ENCODE measurements around the gene RFXAP.

DNA sequence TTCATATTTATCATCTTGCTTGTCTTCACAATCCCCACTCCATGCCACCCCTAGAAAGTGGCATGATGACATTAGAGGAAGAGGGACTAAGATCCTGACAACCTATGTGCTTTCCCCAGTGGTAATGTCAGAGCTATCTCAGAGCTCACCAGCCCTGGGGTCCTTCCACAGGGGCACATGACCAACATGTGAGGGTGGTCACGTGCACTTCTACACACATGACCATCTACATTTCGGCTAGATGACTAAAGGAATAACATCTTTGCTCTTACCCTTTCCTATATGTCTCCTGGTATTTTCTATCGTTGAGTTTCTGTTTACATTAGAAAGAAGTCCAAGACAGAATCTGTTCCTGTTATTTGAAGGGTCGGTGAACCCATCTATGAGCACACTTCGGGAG, 46.2 kb downstream of the RFXAP start:
- TF ChIP-seq, protein P1, sequence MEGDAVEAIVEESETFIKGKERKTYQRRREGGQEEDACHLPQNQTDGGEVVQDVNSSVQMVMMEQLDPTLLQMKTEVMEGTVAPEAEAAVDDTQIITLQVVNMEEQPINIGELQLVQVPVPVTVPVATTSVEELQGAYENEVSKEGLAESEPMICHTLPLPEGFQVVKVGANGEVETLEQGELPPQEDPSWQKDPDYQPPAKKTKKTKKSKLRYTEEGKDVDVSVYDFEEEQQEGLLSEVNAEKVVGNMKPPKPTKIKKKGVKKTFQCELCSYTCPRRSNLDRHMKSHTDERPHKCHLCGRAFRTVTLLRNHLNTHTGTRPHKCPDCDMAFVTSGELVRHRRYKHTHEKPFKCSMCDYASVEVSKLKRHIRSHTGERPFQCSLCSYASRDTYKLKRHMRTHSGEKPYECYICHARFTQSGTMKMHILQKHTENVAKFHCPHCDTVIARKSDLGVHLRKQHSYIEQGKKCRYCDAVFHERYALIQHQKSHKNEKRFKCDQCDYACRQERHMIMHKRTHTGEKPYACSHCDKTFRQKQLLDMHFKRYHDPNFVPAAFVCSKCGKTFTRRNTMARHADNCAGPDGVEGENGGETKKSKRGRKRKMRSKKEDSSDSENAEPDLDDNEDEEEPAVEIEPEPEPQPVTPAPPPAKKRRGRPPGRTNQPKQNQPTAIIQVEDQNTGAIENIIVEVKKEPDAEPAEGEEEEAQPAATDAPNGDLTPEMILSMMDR (IDR thresholded peaks at IDR 0.05), result no peak
- no peak for TF ChIP-seq MXI1 (IDR thresholded peaks at IDR 0.05; ENCODE audit: low read depth, low read length)
